Neural crest cell (in vitro differentiated cells): Measurements from ENCODE around the gene NTNG1. TPM values are rescaled to one million over a fixed set of nuclear protein-coding genes. Genes with fewer than 3 reads are reported as not detected.

Experiments
- DNase-seq: peaks from one replicate; pipeline ENCODE4 v3.0.0; 2021; ENCODE audit warnings: low read depth, mixed read lengths, low spot score
- H3K27ac Mint-ChIP-seq: one replicate; pipeline ENCODE4 v1.8.0; 2021; ENCODE audit warnings: mild to moderate bottlenecking, mixed read lengths; ENCODE audit not compliant: unreplicated experiment
- H3K27me3 Mint-ChIP-seq: 2 replicates; pipeline ENCODE4 v1.8.0; 2021; ENCODE audit warnings: low read depth, mild to moderate bottlenecking, mixed read lengths
- H3K36me3 Mint-ChIP-seq: 2 replicates; pipeline ENCODE4 v1.8.0; 2021; ENCODE audit warnings: low read depth, mild to moderate bottlenecking, mixed read lengths
- H3K4me1 Mint-ChIP-seq: 2 replicates; pipeline ENCODE4 v1.8.0; 2021; ENCODE audit warnings: mixed read lengths
- H3K4me3 Mint-ChIP-seq: one replicate; pipeline ENCODE4 v1.8.0; 2021; ENCODE audit warnings: mild to moderate bottlenecking, mixed read lengths
- H3K9me3 Mint-ChIP-seq: 2 replicates; pipeline ENCODE4 v1.8.0; 2021; ENCODE audit warnings: mixed read lengths
- CTCF ChIP-seq: fragments of 200-600 bp; sonication (generic); conservative IDR thresholded peaks from 2 replicates; pipeline ENCODE4 v1.5.0; 2021; ENCODE audit warnings: antibody characterized with exemption, mild to moderate bottlenecking
- total RNA-seq: library from RNA; stranded (reverse); gene quantifications from 2 replicates; pipeline ENCODE4 v1.2.1, GENCODE V29; 2021

NTNG1 gene
- total RNA-seq, 1 donor from 2014 or later: 1.1 TPM

- H3K9me3 Mint-ChIP-seq: no peaks in the 10 kb centered on the region
- no peaks in the 10 kb centered on the region for H3K27me3 Mint-ChIP-seq
- no peak for TF ChIP-seq CTCF
- H3K27ac Mint-ChIP-seq: peak overlapping the region; percentile 68
- no peaks in the 10 kb centered on the region for H3K36me3 Mint-ChIP-seq
- H3K4me1 Mint-ChIP-seq: peaks cover 3% of the 10 kb centered on the region
- DNase-seq: no peak
- H3K4me3 Mint-ChIP-seq: no peak overlapping the region
Measured at GRCh38 chr1:107401704-107402103, 260.9 kb downstream of the NTNG1 start.

GRCh38 chr1:107404756-107405155, 263.9 kb downstream of the NTNG1 start:
- H3K4me1 Mint-ChIP-seq: no peaks in the 10 kb centered on the region
- DNase-seq: no peak
- H3K4me3 Mint-ChIP-seq: no peak overlapping the region
- no peak overlapping the region for H3K27ac Mint-ChIP-seq
- no peaks in the 10 kb centered on the region for H3K36me3 Mint-ChIP-seq
- no peak for TF ChIP-seq CTCF
- no peaks in the 10 kb centered on the region for H3K9me3 Mint-ChIP-seq
- H3K27me3 Mint-ChIP-seq: no peaks in the 10 kb centered on the region

- no peak for TF ChIP-seq CTCF
- no peaks in the 10 kb centered on the region for H3K9me3 Mint-ChIP-seq
- H3K4me1 Mint-ChIP-seq: no peaks in the 10 kb centered on the region
- no peak overlapping the region for H3K4me3 Mint-ChIP-seq
- DNase-seq: no peak
- H3K27me3 Mint-ChIP-seq: no peaks in the 10 kb centered on the region
- H3K36me3 Mint-ChIP-seq: no peaks in the 10 kb centered on the region
- no peak overlapping the region for H3K27ac Mint-ChIP-seq
Measured at GRCh38 chr1:107405236-107405635, 264.4 kb downstream of the NTNG1 start.

- no peak for TF ChIP-seq CTCF
- H3K9me3 Mint-ChIP-seq: no peaks in the 10 kb centered on the region
- H3K27me3 Mint-ChIP-seq: no peaks in the 10 kb centered on the region
- no peaks in the 10 kb centered on the region for H3K36me3 Mint-ChIP-seq
- DNase-seq: no peak
- H3K27ac Mint-ChIP-seq: no peak overlapping the region
- no peaks in the 10 kb centered on the region for H3K4me1 Mint-ChIP-seq
- H3K4me3 Mint-ChIP-seq: no peak overlapping the region
Measured at GRCh38 chr1:107407011-107407410, 266.2 kb downstream of the NTNG1 start.

GRCh38 chr1:107413546-107413945, 272.7 kb downstream of the NTNG1 start:
- no peaks in the 10 kb centered on the region for H3K27me3 Mint-ChIP-seq
- TF ChIP-seq CTCF: no peak
- no peaks in the 10 kb centered on the region for H3K36me3 Mint-ChIP-seq
- no peak for DNase-seq
- no peak overlapping the region for H3K27ac Mint-ChIP-seq
- H3K4me3 Mint-ChIP-seq: no peak overlapping the region
- no peaks in the 10 kb centered on the region for H3K9me3 Mint-ChIP-seq
- H3K4me1 Mint-ChIP-seq: no peaks in the 10 kb centered on the region

- H3K27me3 Mint-ChIP-seq: no peaks in the 10 kb centered on the region
- no peak for DNase-seq
- TF ChIP-seq CTCF: no peak
- no peaks in the 10 kb centered on the region for H3K9me3 Mint-ChIP-seq
- no peaks in the 10 kb centered on the region for H3K36me3 Mint-ChIP-seq
- no peak overlapping the region for H3K27ac Mint-ChIP-seq
- H3K4me3 Mint-ChIP-seq: no peak overlapping the region
- H3K4me1 Mint-ChIP-seq: no peaks in the 10 kb centered on the region
Measured at GRCh38 chr1:107413951-107414350, 273.1 kb downstream of the NTNG1 start.
